Adrenal gland (tissue), 12 donors: ENCODE results near the gene F12. TPM values are rescaled to one million over a fixed set of nuclear protein-coding genes. Genes with fewer than 3 reads are reported as not detected.

Experiments used
- DNase-seq, 7 donors: peaks; one replicate each; pipeline ENCODE4 v3.0.0-alpha.2; 2019 to 2020
- H3K27ac ChIP-seq, 5 donors: fragments of 200-600 bp; sonication (generic) in 4 of 5; 1 replicate in 3 of 5; 2 replicates in 2 of 5; pipeline versions ENCODE4 v1.5.1 to v1.8.0; 2016 to 2020; ENCODE audit warnings: mild to moderate bottlenecking in 1 of 5
- H3K27me3 ChIP-seq: fragments of 200-600 bp; 2 replicates; pipeline ENCODE4 v1.8.0; 2021
- H3K36me3 ChIP-seq, 2 donors: fragments of 200-600 bp; replicated peaks in 1 of 2; 1 replicate in 1 of 2; 2 replicates in 1 of 2; pipeline versions ENCODE4 v1.5.1 to v1.8.0; 2018 to 2022
- H3K4me1 ChIP-seq, 2 donors: fragments of 200-600 bp; replicated peaks in 1 of 2; 1 replicate in 1 of 2; 2 replicates in 1 of 2; pipeline versions ENCODE4 v1.5.1 to v1.8.0; 2018 to 2021
- H3K4me3 ChIP-seq, 4 donors: fragments of 200-600 bp; sonication (generic) in 3 of 4; one replicate each; pipeline ENCODE4 v1.5.1; 2016 to 2018
- H3K9me3 ChIP-seq, 3 donors: fragments of 200-600 bp; sonication (generic) in 1 of 3; replicated peaks in 1 of 3; 1 replicate in 2 of 3; 2 replicates in 1 of 3; pipeline versions ENCODE4 v1.5.1 to v1.8.0; 2016 to 2021
- CTCF ChIP-seq, 6 experiments: fragments of 450-650 bp in 4 of 6; fragments of 200-600 bp in 2 of 6; sonication (generic) in 1 of 6; IDR thresholded peaks; 1 replicate in 5 of 6; 2 replicates in 1 of 6; pipeline versions ENCODE4 v1.5.1 to v1.8.0; 2016 to 2021; ENCODE audit warnings: antibody characterized with exemption in 6 of 6, mild to moderate bottlenecking in 2 of 6, moderate library complexity in 1 of 6
- POLR2A ChIP-seq, 2 donors: fragments of 450-650 bp; IDR thresholded peaks; one replicate each; pipeline ENCODE4 v1.6.1; 2017; ENCODE audit warnings: antibody characterized with exemption in 2 of 2, mild to moderate bottlenecking in 2 of 2, moderate library complexity in 1 of 2
- WGBS, 4 donors: extraction: QIAGEN DNeasy Blood & Tissue Kit in 2 of 4; methylation state at CpG; one replicate each; pipeline versions ENCODE4 v1.1.5 to v1.1.7; 2013 to 2017; 5-methylcytosine and 5-hydroxymethylcytosine counted together
- intact Hi-C, 2 donors: fragments of 100-400 bp; cut with DNase I; formaldehyde crosslinking; loops; one replicate each; pipeline versions ENCODE4 v1.14.1 to v1.15.0; 2022 to 2023
- polyA plus RNA-seq, 3 donors: library from polyadenylated mRNA; stranded (reverse); fragments of 200-250 nt in 2 of 3; fragments of 350-450 nt in 1 of 3; fragmentation: Illumina TruSeq in 1 of 3; extraction: RNeasy Lipid Tissue Mini Kit (QIAGEN cat#74804) in 1 of 3; gene quantifications; one replicate each; pipeline ENCODE4 v1.2.3, GENCODE V29; 2013 to 2014
- total RNA-seq, 9 donors: library from RNA; depleted of rRNA in 4 of 9; stranded (reverse); fragments of >200 nt in 4 of 9; fragments of 120-200 nt in 1 of 9; fragmentation: NEBNext Ultra II Directional in 1 of 9; extraction: Animal tissue kit (Norgen Biotek cat#: 25700) in 1 of 9; gene quantifications; one replicate each; pipeline versions ENCODE4 v1.1.0 to v1.2.4, GENCODE V29; 2013 to 2023
- donor health status: healthy with polysubstance abuse.
- donor health status: Bipolar disorder and iron deficiency.
- donor health status: DM: yes; HTN: yes; CAD: no.
- donor health status: DM: no; HTN: no; CAD: no.
- donor health status: DM: no; HTN: no; CAD: no.
- donor health status: DM: yes; HTN: yes; CAD: no.

F12 gene
- total and polyA plus RNA-seq, 12 donors: 0.11 to 0.80 (median 0.36) TPM; not detected in 3

- 70 to 88% (median 77%) methylated on average over 3 to 6 of the region's 6 CpGs for WGBS, 4 donors
- Histone ChIP-seq H3K27ac (peak overlapping the region in 2 of 5 donors; percentile 35 to 58), H3K27me3 (no peaks in the 10 kb centered on the region), H3K36me3 (peaks cover 0 to 25% of the 10 kb centered on the region in 2 donors), H3K4me1 (peaks cover 12 to 32% of the 10 kb centered on the region in 2 donors), H3K4me3 (no peak overlapping the region), H3K9me3 (no peaks in the 10 kb centered on the region)
- intact Hi-C loops: no loop called here
- TF ChIP-seq POLR2A (IDR thresholded peaks at IDR 0.05): no peak
- peak; percentile 48 to 80 (median 63) for DNase-seq
These were observed 20.1 kb upstream of the F12 start for GRCh38 chr5:177429248-177430040.

- Histone ChIP-seq H3K27ac (peak overlapping the region in 2 of 5 donors; percentile 35 to 58), H3K9me3 (no peaks in the 10 kb centered on the region), H3K27me3 (no peaks in the 10 kb centered on the region), H3K4me3 (no peak overlapping the region), H3K4me1 (peaks cover 12 to 32% of the 10 kb centered on the region in 2 donors), H3K36me3 (peaks cover 0 to 18% of the 10 kb centered on the region in 2 donors)
- 77 to 91% (median 84%) methylated on average over 10 of the region's 10 CpGs for WGBS, 4 donors
- intact Hi-C loops: no loop called here
- no peak for DNase-seq
- TF ChIP-seq CTCF (IDR thresholded peaks at IDR 0.05): no peak
- TF ChIP-seq POLR2A (IDR thresholded peaks at IDR 0.05): no peak
These were observed 19.3 kb upstream of the F12 start for GRCh38 chr5:177428574-177429217.

GRCh38 chr5:177427919-177428573 is 18.7 kb upstream of the F12 start:
- Histone ChIP-seq H3K4me3 (no peak overlapping the region), H3K9me3 (no peaks in the 10 kb centered on the region), H3K27ac (no peak overlapping the region), H3K36me3 (peaks cover 0 to 11% of the 10 kb centered on the region in 2 donors), H3K4me1 (peaks cover 12 to 32% of the 10 kb centered on the region in 2 donors), H3K27me3 (no peaks in the 10 kb centered on the region)
- peak in 1 of 7 donors; percentile 18 for DNase-seq
- TF ChIP-seq CTCF (IDR thresholded peaks at IDR 0.05): no peak
- no peak for TF ChIP-seq POLR2A (IDR thresholded peaks at IDR 0.05)
- intact Hi-C loops: no loop called here
- WGBS, 4 donors: 73 to 87% (median 79%) methylated on average over 5 to 11 of the region's 11 CpGs

- peaks cover 0 to 4% of the 10 kb centered on the region in 2 donors for H3K36me3 ChIP-seq
- no peaks in the 10 kb centered on the region for H3K9me3 ChIP-seq
- peak overlapping the region in 3 of 5 donors; percentile 82 to 95 (median 83) for H3K27ac ChIP-seq
- 15 to 19% (median 17%) methylated on average over 10 to 11 of the region's 11 CpGs for WGBS, 4 donors
- peak overlapping the region in 3 of 4 donors; percentile 65 to 87 (median 77) for H3K4me3 ChIP-seq
- intact Hi-C loops: no loop called here
- DNase-seq: peak in 1 of 7 donors; percentile 41
- no peaks in the 10 kb centered on the region for H3K27me3 ChIP-seq
- H3K4me1 ChIP-seq: peaks cover 12 to 32% of the 10 kb centered on the region in 2 donors
- TF ChIP-seq POLR2A (IDR thresholded peaks at IDR 0.05) (no peak), CTCF (IDR thresholded peaks at IDR 0.05) (no peak)
These were observed 18.0 kb upstream of the F12 start for GRCh38 chr5:177427211-177427822.
